ENCODE measurements around the gene NTN1.

The NTN1 gene

DNA sequence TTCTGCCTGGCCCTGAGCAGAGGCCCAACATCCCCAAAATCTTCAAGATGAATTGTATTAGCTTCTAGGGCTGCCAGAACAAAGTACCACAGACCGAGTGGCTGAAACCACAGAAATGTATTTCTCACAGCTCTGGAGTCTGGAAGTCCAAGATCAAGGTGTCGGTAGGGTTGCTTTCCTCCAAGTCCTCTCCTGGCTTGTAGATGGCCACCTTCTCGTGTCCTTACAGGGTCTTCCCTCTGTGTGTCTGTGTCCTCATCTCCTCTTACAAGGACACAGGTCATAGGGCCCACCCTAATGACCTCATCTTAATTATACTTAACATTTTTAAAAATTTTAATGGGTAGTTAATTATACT, 215.7 kb downstream of the NTN1 start:
- DNase-seq: no peak

DNA sequence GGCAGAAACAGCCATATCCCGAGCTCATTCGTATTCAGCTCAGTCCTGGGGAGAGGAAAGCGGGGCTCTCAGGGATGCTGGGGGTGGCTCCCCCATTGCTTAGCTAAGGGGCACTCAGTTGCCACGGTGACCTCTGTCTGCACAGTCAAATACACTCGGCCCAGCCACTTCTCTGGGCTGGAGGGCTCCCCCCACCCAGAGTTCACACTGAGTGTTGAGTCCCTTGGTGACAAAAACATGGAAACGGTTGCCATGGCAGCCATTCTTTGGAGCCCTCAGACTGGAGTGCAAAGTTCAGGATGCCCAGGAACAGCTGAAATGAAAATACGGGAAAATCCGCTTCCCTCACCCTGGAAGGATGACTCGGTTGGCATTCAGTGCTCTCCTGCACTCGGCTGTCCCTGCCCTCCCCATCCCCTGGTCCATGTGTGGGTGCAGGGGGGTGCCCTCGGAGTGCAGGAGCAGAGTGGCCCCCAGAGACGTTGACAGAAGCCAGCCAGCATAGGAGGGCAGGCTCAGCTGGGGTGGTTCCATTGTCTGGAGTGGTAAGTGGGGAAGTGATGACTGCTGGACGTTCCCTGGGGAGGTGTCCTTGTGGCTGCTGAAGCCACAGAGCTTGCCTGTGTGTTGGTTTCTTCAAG, 216.5 kb downstream of the NTN1 start:
- DNase-seq: no peak

DNA sequence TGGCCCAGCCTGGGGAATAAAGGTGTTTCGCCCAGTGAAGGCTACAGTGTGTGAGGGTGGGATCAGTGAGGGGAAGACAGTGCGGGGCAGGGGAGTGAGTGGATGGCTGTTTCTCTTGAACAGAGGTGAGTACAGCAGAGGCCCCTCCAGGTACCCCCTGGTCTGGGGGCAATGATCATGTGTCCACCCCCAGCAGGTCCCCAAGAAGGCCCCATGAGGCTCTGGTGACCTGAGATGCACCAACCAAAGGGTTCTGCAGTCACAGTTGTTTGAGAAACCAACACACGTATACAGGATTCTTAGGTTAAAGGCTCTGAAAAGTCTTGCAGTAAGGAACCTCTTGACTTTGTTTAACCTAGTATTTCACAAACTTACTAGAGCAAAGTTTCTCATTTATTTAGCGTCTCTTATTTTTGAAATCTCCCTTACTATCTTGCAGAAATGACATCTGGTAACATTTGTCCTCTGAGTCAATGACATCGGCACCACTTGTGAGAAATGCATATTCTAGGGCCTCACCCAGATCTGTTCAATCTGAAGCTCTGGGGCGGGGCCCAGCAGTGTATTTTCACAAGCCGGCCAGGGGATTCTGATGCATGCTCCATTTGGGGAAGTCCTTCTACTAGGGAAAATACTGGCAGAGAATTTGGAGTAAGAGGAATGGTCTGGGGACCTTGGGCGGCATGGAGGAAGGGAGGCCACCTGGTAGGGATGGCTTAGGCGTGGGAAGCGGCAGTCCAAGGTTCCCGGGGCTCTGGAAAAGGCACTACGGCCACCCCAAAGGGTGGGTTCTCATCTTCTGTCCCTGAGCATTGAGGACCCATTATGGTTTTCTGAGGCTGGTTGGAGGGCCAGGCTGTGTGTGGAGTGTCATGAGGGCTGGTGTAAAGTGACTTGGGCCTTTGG, 217.3 kb downstream of the NTN1 start:
- no peak for DNase-seq

DNA sequence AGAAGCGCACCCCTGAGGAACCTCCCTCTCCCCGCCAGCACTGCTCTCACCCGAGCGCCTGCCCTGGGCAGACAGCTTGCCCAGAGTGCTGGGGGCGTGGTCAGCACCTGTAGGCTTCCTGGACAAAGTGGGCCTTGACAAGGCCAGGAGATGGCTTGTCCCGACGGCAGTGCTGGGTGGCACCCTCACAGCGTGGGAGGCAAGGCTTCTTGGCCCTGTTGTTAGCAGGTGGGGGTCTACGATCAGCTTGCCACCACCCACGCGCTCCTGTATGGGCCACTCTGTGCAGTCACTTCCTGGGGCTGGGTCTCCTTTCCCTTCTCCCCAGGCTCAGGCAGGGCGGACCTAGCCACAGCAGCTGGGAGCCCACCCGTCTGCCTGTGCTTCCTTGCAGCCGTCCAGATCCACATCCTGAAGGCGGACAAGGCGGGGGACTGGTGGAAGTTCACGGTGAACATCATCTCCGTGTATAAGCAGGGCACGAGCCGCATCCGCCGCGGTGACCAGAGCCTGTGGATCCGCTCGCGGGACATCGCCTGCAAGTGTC, 218.0 kb downstream of the NTN1 start:
- peak; percentile 5 for DNase-seq

DNA sequence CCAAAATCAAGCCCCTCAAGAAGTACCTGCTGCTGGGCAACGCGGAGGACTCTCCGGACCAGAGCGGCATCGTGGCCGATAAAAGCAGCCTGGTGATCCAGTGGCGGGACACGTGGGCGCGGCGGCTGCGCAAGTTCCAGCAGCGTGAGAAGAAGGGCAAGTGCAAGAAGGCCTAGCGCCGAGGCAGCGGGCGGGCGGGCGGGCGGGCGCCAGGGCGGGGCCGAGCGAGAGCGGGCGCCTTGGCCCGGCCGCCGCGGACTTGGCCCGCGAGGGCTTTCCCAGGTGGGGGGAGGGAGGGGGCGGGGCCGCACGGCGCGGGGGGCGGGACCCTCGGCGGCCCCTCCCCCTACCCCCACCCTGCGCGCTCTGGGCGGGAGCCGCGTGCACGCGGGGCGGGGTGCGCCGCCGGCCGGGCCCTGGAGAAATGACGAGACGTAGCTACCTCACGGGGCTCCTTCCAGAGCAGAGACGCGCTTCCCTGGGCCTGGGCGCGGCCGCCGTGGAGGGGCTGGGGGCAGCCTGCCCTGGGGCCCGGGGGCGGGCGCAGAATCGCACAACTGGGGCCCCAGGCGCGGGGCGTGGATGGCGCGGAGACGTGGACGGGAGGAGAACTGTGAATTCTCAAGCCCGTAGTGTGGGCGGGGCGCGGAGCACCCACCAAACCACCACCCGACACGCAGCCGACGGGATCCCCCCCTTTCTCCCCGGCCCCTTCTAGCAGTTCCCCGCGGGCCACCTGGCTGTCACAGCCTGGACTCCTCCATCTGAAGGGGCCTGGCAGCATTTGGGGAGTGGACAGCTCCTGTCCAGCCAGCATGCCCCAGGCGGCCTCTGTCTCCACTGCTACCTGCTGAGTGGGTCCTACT, 218.7 kb downstream of the NTN1 start:
- DNase-seq: peak; percentile 72

DNA sequence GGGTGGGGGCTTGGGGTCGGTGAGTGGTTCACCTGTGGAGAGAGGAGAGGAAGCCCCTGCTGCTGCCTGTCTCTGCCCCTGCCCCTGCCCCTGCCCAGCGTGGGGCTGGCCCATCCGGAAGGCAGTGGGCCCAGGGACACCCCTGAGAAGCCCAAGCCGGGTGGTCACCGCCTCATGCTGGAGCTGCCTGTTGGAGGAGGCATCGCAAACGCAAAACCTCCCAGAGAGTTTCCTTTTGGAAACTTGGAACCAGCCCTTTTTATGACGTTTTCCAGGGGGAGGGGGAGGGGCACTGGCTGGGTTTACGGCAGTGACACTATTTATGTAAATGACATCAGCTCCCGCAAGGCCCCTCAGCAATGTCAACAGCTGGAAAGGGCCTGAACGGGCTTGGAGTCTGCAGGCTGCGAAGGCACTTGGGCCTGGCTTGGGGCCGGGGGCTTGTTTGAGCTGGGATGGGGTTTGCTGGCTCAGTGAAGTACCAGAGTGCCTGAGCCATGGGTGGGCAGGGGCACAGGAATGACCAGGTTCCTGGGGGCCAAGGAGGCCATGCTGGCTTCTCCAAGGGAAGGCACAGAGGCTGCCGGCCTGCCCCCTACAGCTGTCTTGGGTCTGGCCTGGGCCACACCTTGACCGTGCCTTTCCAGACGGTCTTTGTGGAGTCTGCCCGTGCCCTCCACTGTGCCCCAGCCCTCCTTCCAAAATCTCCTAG, 219.5 kb downstream of the NTN1 start:
- DNase-seq: no peak

DNA sequence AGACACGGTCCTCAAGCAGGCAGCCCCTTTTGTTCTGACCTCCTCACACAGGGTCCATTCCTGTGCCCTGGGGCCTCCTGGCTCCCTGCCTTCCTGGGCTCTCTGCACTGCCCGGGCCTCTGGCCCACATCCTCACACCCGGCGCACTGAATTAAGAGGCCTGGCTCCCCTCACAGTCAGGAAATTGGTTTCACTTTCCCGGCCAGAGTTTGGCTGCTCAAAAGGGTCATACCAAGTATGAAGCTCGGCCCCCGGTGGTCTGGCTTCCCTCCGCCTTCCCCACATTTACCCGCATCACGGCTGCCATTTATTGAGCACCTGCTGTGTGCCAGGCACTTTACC, 220.0 kb downstream of the NTN1 start:
- no peak for DNase-seq

DNA sequence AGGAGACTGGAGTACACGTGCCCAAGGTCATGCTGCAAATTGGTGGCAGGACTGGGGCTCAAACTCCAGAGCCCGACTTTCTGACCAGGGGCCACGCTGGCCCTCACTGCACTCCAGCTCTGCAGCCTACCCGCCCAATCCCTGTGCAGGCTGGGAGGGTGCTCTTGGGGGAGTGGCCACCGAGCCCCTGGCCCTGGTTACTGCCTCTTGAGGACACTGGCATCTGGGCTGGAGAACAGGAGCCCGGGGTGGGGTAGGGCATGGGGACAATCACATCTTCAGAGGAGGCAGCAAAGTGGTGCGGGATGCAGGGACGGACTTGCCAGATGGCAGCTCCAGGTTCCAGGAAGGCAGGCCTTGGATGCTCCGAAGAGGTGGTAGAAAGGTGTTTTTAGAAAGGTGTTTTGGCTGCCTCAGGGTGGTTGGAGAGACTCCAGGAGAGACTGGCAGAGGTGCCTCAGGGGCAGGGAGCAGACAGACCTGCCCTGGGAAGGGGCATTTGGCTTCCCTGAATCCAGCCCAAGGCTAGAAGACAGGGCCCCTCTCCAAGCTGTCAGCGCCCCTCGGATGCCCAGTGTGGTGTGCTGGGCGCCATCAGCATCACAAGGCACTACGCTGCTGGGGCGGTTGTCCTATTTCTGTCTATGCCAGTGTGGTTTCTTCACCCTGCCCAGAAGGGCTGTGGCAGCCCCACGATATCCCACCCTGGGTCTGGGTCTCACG, 220.6 kb downstream of the NTN1 start:
- DNase-seq: no peak

DNA sequence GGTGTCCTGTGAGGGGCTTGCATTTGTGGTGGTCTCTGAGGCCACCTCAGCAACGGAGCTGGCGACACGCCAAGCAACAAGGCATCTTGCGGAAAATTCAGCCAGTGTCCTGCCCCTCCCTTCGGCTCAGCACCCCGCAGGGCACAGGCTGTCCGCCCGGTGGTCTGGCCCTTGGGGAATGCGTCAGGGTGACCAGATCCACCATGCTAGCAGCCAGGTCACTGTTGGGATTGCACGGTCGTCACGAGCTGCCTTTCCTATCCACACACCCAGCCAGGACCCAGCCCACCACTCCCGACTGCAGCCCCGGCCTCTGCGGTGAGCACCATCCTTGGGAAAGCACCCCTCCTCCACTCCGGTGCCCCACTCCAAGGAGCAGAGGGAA, 221.2 kb downstream of the NTN1 start:
- no peak for DNase-seq

DNA sequence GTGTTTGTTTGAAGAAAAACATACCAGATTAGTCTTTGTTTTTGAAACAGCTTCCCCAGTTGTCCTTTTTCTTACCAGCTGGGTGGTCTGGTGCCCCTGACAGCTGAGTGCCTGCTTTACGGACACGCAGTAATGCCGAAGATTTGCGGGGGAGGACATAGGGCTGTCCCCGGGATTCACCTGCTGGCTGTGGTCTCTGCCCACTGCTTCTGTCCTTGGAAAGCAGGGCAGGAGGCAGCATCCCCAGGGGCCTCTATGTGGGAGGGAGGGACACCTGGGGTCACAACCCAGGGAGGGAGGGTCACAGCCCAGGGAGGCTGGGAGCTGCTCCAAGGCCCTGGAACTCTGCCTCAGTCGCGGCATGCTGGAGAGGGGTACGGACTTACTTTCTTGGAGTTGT, 221.7 kb downstream of the NTN1 start:
- no peak for DNase-seq

DNA sequence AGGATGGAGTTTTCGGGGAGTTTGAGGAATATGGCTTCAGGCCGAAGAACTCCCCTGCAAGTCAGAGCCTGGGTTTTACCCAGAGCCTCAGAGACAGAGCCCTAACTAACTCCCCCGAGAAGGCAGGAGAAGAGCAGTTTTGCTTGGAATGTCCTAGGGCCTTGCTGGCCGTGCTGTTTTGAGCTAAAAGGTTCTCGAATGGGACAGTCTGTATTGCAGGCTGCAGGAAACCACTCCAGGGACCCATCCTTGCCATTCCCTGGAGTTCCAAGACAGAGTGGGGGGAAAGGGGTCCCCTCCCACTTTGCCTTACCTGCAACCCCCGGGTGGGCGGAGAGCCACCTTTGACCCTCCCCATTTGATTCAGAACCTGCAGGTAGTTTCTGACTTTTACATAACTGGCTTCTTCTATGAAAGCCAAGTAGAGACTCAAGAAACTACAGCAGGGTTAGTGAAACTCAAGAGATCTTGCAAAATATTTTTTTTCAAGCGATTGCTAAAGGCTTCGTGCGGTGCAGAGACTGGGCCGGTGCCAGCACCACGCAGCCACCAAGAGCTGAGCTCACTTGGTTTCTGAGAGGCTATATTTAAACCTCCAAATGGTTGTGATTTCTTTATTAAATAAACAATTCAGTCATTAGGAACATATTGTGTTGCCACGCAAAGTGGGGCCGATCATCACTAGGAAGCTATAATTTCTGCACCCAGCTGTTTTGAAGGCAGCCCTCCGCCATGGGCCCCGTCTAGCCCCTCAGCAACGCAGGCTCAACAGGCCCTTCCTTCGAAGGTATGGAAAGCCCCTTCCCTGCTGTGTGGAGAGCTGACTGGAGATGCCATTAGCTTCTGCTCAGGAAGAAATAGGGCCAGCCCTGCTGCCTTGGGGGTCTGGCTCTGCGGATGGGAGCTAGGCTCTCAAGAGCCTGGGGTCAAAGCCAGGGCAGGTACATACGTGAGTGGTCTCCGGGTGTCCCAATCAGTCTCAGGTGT, 223.0 kb downstream of the NTN1 start:
- no peak for DNase-seq

DNA sequence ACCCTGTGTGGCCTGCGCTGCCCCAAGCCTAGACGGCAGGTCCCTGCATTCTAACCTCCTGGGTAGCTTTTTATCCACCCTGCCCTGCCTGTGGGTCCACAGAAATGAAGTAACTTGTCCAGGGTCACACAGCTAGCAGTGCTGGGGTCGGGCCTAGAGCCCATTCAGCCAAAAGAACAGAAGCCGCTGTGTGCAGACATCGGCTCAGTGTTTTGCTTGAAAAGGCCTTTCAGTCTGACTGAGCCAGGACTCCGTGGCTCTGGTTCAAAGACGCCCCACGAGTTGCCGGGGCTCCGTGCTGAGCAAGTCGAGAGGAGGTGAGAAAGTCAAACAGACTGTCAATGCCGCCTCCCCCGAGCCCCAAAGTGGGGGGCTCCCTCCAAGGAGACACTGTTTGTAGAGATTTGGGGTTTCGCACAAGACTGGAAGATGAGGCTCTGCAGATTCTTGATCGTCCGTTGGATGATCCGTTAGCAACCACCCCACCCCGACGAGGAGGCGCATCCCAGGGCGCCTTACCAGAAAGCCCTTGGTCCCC, 226.2 kb downstream of the NTN1 start:
- no peak for DNase-seq

DNA sequence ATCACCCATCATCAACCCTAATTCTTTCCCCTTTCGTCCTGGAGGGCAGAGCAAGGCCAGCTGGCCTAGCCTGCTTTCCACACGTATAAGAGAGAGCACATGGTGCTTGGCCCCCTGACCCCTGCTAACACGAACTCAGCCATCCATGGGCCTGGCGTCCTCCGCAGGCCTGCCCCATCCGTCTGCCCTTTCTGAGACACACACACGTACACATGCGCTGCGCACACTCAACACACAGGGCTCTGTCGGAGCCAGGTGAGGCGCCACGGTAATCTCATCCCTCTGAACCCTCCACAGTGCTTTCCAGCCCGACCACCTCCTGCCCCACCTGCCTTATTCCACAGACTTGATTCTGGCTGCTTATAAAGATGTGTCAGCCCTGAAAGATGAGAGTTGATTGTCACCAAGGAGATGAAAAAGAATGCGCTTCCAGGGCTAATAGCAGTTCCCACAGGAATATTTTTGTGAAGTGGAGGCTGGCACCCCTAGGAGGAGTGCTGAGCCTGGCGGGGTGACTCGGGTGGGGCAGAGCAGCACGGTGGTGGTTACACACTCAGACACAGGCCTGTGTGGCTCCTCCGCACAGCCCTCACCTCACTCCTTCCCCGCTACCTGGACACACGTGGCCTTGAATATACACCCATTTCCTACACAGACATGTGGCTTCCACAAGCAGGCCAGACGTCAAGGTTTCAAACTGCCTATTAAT, 228.1 kb downstream of the NTN1 start:
- no peak for DNase-seq

DNA sequence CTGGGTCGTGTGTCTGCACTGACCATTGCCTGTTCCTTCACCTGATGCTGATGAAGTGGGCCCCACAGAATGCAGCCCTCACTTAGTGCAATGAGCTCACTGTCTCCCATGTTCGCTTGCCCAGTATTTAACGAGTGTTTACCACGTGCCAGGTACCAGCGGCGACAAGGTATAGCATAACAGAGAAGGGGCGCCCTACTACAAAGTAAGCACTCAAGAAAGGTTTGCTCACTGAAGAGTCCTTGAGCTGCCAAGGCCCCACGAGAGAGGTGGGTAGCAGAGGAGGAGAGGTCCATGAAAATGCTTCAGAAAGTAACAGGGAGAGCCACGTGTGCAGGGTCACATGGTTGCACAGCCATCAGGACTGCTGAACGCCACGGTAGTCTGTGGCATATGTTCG, 230.0 kb downstream of the NTN1 start:
- no peak for DNase-seq

DNA sequence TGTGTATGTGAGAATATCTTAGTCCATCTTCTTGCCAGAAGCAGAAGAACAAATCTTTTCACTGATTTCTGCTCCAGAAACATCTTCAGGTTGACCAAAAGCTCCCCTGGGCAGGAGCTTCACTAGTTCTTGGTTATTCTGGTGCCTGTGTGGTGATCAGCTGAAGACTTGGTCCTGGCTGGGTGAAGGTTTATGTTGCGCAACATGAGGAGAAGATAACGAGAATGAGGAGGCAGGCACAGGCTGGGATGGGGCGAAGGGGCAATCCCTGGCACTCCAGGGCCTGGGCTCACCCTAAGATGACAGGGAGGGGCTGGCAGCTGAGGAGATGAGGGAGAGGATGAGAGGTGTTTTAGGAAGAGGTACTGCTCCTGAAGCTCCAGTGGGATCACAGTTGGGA, 232.0 kb downstream of the NTN1 start:
- no peak for DNase-seq

DNA sequence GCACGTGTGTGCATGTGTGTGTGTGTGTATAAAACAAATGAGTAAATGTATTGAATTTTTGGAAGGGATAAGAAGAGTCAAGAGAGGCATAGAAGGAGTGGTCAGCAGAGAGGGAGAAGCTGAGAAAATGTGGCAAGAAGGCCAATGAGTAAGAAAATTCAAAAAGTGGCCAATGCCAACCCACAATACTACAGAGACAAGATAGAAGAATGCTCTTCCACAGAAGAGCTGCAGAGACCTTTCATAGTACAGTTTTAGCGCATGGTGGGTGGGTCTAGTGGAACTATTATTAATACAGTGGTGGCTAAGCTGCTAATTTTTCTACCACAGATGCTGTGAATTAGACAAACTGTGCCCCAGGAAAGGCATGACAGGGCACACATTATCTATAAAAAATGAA, 233.5 kb downstream of the NTN1 start:
- no peak for DNase-seq

DNA sequence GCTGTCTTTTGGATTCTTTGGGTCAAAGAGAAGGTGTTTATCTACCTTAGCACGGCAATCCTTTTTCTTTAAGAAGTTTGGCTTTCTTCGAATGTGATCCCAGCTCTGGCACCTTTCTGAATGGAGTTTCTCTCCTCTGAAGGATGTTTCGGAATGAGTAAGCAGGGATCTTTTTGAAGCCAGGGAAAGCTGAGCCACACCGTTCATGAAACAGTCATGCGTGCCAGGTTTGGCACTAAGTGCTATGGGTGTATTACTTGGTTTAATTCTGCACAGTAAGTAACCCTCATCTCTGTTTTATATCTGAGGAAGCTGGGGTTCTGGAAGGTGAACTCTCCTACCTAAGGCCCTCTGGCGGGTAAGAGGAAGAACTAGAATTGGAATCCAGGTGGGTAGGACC, 234.5 kb downstream of the NTN1 start:
- DNase-seq: no peak

DNA sequence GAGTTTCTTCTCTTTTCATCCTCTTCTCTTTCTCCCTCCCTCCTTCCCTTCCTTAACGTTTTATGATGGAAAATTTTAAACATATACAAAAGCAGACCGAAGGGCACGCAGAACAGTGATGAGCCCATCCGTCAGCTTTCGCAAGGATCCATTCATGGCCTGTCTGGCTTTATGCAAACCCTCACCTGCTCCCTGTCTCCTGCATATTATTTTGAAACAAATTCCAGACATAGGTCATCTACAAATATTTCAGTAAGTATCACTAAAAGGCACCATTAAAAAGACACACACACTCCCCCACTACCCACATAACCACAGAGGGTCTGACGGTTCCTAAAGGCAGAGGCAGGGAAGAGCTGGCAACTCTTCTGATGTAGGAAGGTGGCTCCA, 235.0 kb downstream of the NTN1 start:
- DNase-seq: no peak

DNA sequence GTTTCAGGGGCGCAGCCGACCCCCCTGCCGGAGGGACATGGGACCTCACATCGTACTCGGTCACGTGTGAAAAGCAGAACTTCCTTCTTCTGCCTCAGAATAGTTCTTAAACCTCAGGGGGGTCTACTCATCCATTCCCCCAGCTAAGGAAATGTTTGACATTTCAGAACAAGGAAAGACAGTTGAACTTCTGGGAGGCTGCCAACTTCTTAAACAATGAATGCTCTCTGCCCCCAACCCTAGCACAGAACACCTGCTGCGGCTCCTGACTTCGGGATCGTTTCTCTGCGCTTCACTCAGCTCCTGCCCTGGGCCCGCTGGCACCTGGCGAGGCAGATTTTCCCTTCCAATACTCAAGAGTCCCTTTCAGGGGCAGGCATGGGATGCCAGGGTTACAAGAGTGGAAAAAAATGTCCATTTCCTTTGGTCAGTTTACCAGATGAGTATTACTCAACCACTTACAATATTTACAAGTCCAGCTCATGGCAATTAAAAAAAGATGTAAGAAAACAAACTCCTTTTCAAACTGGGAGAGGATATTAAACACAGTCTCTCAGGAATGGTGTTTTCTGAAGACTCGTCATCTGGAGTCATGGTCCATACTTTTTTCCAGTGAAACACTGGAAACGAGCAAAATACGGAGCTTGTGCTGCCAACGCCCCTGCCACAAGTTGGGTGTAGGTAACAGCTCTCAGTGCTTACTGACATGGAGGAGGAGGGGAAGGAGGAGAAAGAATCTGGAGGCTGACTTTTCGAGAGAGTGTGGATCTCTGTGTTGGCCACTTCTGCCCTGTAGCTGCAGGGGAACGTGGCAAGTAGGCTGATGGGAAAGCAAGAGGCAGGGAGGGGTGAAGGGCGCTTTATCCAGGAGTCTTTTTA, 235.7 kb downstream of the NTN1 start:
- DNase-seq: no peak

All from activated CD4-positive, alpha-beta T cell treated with anti-CD3 and anti-CD28 coated beads, Interleukin-2, Interleukin-6, amounts not matched to agents 100 ng/mL and 50 ng/mL, durations not matched to agents 16 hours and 8 hours (primary cell).